H9 (cell line): Measurements from ENCODE around the gene MYO1F. TPM values are rescaled to one million over a fixed set of nuclear protein-coding genes. Genes with fewer than 3 reads are reported as not detected.

Experiments
- DNase-seq: peaks from one replicate; pipeline ENCODE4 v3.0.0-alpha.2; 2017
- H2AFZ ChIP-seq: one replicate; pipeline ENCODE4 v1.6.1; 2013; ENCODE audit warnings: mild to moderate bottlenecking, low read length, control low read depth, moderate library complexity
- H2AK5ac ChIP-seq: 2 replicates; pipeline ENCODE4 v1.6.1; 2013; ENCODE audit warnings: low read length, control low read depth, mixed read lengths; ENCODE audit not compliant: insufficient read length
- H2BK120ac ChIP-seq: one replicate; pipeline ENCODE4 v1.6.1; 2013; ENCODE audit warnings: low read depth, mild to moderate bottlenecking, low read length, control low read depth, inconsistent platforms; ENCODE audit not compliant: poor library complexity, severe bottlenecking
- H2BK12ac ChIP-seq: 2 replicates; pipeline ENCODE4 v1.6.1; 2013; ENCODE audit warnings: low read length, control low read depth, mixed read lengths, low read depth; ENCODE audit not compliant: insufficient read length
- H2BK15ac ChIP-seq: 2 replicates; pipeline ENCODE4 v1.6.1; 2013; ENCODE audit warnings: low read depth, low read length, control low read depth
- H2BK20ac ChIP-seq: one replicate; pipeline ENCODE4 v1.6.1; 2013; ENCODE audit warnings: low read depth, mild to moderate bottlenecking, low read length, control low read depth, inconsistent platforms; ENCODE audit not compliant: poor library complexity, severe bottlenecking
- H2BK5ac ChIP-seq: 2 replicates; pipeline ENCODE4 v1.6.1; 2013; ENCODE audit warnings: low read length, control low read depth, mixed read lengths; ENCODE audit not compliant: insufficient read length
- H3K14ac ChIP-seq: 2 replicates; pipeline ENCODE4 v1.6.1; 2013; ENCODE audit warnings: low read length, control low read depth; ENCODE audit not compliant: insufficient read depth
- H3K18ac ChIP-seq: 2 replicates; pipeline ENCODE4 v1.6.1; 2013; ENCODE audit warnings: low read depth, mild to moderate bottlenecking, mixed read lengths, low read length, control low read depth; ENCODE audit not compliant: insufficient read length
- H3K23ac ChIP-seq: 2 replicates; pipeline ENCODE4 v1.6.1; 2013; ENCODE audit warnings: low read length, control low read depth, mixed read lengths, low read depth; ENCODE audit not compliant: insufficient read length
- H3K23me2 ChIP-seq: 2 replicates; pipeline ENCODE4 v1.6.1; 2013; ENCODE audit warnings: low read depth, mild to moderate bottlenecking, mixed read lengths, low read length, control low read depth; ENCODE audit not compliant: insufficient read length, poor library complexity, severe bottlenecking
- H3K27ac ChIP-seq: 2 replicates; pipeline ENCODE4 v1.5.1; 2013; ENCODE audit warnings: low read length, control low read depth, mixed read lengths, low read depth; ENCODE audit not compliant: insufficient read length
- H3K27me3 ChIP-seq: 2 replicates; pipeline ENCODE4 v1.6.1; 2013; ENCODE audit warnings: low read length, control low read depth, inconsistent platforms; ENCODE audit not compliant: insufficient read depth
- H3K4ac ChIP-seq: 2 replicates; pipeline ENCODE4 v1.6.1; 2013; ENCODE audit warnings: low read depth, mild to moderate bottlenecking, control low read depth, inconsistent platforms, low read length, moderate library complexity
- H3K4me1 ChIP-seq: 2 replicates; pipeline ENCODE4 v1.6.1; 2013; ENCODE audit warnings: low read length, control low read depth, inconsistent platforms; ENCODE audit not compliant: insufficient read depth
- H3K4me2 ChIP-seq: 2 replicates; pipeline ENCODE4 v1.6.1; 2013; ENCODE audit warnings: low read length, control low read depth, mixed read lengths; ENCODE audit not compliant: insufficient read length, insufficient read depth
- H3K56ac ChIP-seq: 2 replicates; pipeline ENCODE4 v1.6.1; 2013; ENCODE audit warnings: low read depth, mild to moderate bottlenecking, mixed read lengths, low read length, control low read depth; ENCODE audit not compliant: insufficient read length
- H3K79me1 ChIP-seq: 2 replicates; pipeline ENCODE4 v1.6.1; 2013; ENCODE audit warnings: low read depth, mild to moderate bottlenecking, moderate library complexity, low read length, control low read depth, inconsistent platforms; ENCODE audit not compliant: insufficient read depth, poor library complexity, severe bottlenecking
- H3K79me2 ChIP-seq: 2 replicates; pipeline ENCODE4 v1.6.1; 2013; ENCODE audit warnings: low read length, control low read depth, inconsistent platforms; ENCODE audit not compliant: insufficient read depth
- H3K9ac ChIP-seq: 2 replicates; pipeline ENCODE4 v1.6.1; 2013; ENCODE audit warnings: low read length, control low read depth, mixed read lengths; ENCODE audit not compliant: insufficient read length; ENCODE audit errors: extremely low read depth
- H3K9me3 ChIP-seq: one replicate; pipeline ENCODE4 v1.6.1; 2013; ENCODE audit warnings: low read depth, low read length, inconsistent platforms; ENCODE audit not compliant: control insufficient read depth
- H3T11ph ChIP-seq: one replicate; pipeline ENCODE4 v1.6.1; 2013; ENCODE audit warnings: mild to moderate bottlenecking, low read length, control low read depth, inconsistent platforms
- H4K20me1 ChIP-seq: one replicate; pipeline ENCODE4 v1.6.1; 2013; ENCODE audit not compliant: control insufficient read depth, insufficient read length, insufficient read depth
- H4K5ac ChIP-seq: 2 replicates; pipeline ENCODE4 v1.6.1; 2013; ENCODE audit warnings: low read depth, mild to moderate bottlenecking, mixed read lengths, low read length, control low read depth; ENCODE audit not compliant: insufficient read length
- H4K8ac ChIP-seq: replicated peaks from 2 replicates; pipeline ENCODE4 v1.6.1; 2013; ENCODE audit warnings: low read length, control low read depth, mixed read lengths, low read depth; ENCODE audit not compliant: insufficient read length
- H4K91ac ChIP-seq: 2 replicates; pipeline ENCODE4 v1.6.1; 2013; ENCODE audit warnings: low read depth, mild to moderate bottlenecking, moderate library complexity, mixed read lengths, low read length, control low read depth; ENCODE audit not compliant: insufficient read length
- H3K27ac Mint-ChIP-seq, 3 experiments: 2 replicates in 2 of 3; 3 replicates in 1 of 3; pipeline ENCODE4 v1.8.0; 2020 to 2021; ENCODE audit warnings: mixed read lengths in 3 of 3, mild to moderate bottlenecking in 1 of 3, moderate library complexity in 1 of 3
- H3K27me3 Mint-ChIP-seq: 2 replicates; pipeline ENCODE4 v1.8.0; 2021; ENCODE audit warnings: low read depth, mild to moderate bottlenecking, moderate library complexity, mixed read lengths
- H3K36me3 Mint-ChIP-seq, 3 experiments: 2 replicates in 2 of 3; 3 replicates in 1 of 3; pipeline ENCODE4 v1.8.0; 2020 to 2021; ENCODE audit warnings: low read depth in 3 of 3, mixed read lengths in 3 of 3; ENCODE audit not compliant: insufficient read depth in 1 of 3
- H3K4me1 Mint-ChIP-seq, 2 experiments: 2 replicates each; pipeline ENCODE4 v1.8.0; 2020; ENCODE audit warnings: mixed read lengths in 2 of 2
- H3K4me3 Mint-ChIP-seq, 2 experiments: 2 replicates in 1 of 2; 3 replicates in 1 of 2; pipeline ENCODE4 v1.8.0; 2020 to 2021; ENCODE audit warnings: mild to moderate bottlenecking in 2 of 2, mixed read lengths in 2 of 2, moderate library complexity in 1 of 2
- H3K9me3 Mint-ChIP-seq, 2 experiments: 2 replicates in 1 of 2; 3 replicates in 1 of 2; pipeline ENCODE4 v1.8.0; 2020; ENCODE audit warnings: mild to moderate bottlenecking in 2 of 2, mixed read lengths in 2 of 2, moderate library complexity in 1 of 2
- CTCF ChIP-seq: fragments of 200-600 bp; sonication (generic); conservative IDR thresholded peaks from 3 replicates; pipeline ENCODE4 v1.8.0; 2021; ENCODE audit warnings: antibody characterized with exemption, mild to moderate bottlenecking
- WGBS: extraction: QIAGEN DNeasy Blood & Tissue Kit; methylation state at CpG from one replicate; pipeline ENCODE4 v1.1.7; 2013; ENCODE audit warnings: missing lambda C conversion rate, low lambda C conversion rate, mixed read lengths; ENCODE audit not compliant: insufficient read length; ENCODE audit errors: extremely low coverage; 5-methylcytosine and 5-hydroxymethylcytosine counted together
- total RNA-seq: library from RNA; stranded (reverse); gene quantifications from 2 replicates; pipeline ENCODE4 v1.2.1, GENCODE V29; 2021

The MYO1F gene
- total RNA-seq, 1 experiment from 2014 or later: 1.0 TPM

- no peak for DNase-seq
- H3K18ac ChIP-seq: no peak overlapping the region
- H3K23me2 ChIP-seq: no peaks in the 10 kb centered on the region
- H3K4me3 Mint-ChIP-seq: no peak overlapping the region; a peak in 1 of 5 replicates
- H2BK12ac ChIP-seq: no peak overlapping the region
- peaks cover 31% of the 10 kb centered on the region for H3K27me3 Mint-ChIP-seq
- no peak overlapping the region for H3K27ac ChIP-seq
- no peak overlapping the region for H4K8ac ChIP-seq
- H3K9me3 ChIP-seq: no peaks in the 10 kb centered on the region
- no peaks in the 10 kb centered on the region for H3K79me1 ChIP-seq
- no peak overlapping the region for H2BK15ac ChIP-seq
- H2AK5ac ChIP-seq: no peak overlapping the region
- no peaks in the 10 kb centered on the region for H3K36me3 Mint-ChIP-seq
- H3K56ac ChIP-seq: no peak overlapping the region
- no peak overlapping the region for H2BK120ac ChIP-seq
- H3K27ac Mint-ChIP-seq: no peak overlapping the region
- H3K4me1 Mint-ChIP-seq: peaks cover 2 to 7% of the 10 kb centered on the region in 2 experiments
- TF ChIP-seq CTCF: no peak
- H3K9ac ChIP-seq: no peak overlapping the region
- H4K20me1 ChIP-seq: no peaks in the 10 kb centered on the region
- no CpG with 5 or more reads among the region's 71 CpGs for WGBS
- H3K9me3 Mint-ChIP-seq: no peaks in the 10 kb centered on the region
- H4K91ac ChIP-seq: no peak overlapping the region
- H3K4me1 ChIP-seq: no peaks in the 10 kb centered on the region
- H3K14ac ChIP-seq: no peak overlapping the region
- no peak overlapping the region for H3K23ac ChIP-seq
- H3K79me2 ChIP-seq: no peaks in the 10 kb centered on the region
- H4K5ac ChIP-seq: no peak overlapping the region
- no peak overlapping the region for H2BK5ac ChIP-seq
- H2AFZ ChIP-seq: no peak overlapping the region
- H3K4me2 ChIP-seq: no peak overlapping the region
- no peak overlapping the region for H3T11ph ChIP-seq
- no peaks in the 10 kb centered on the region for H3K27me3 ChIP-seq
- no peak overlapping the region for H3K4ac ChIP-seq
- no peak overlapping the region for H2BK20ac ChIP-seq
Observed at GRCh38 chr19:8584965-8585893, 8.0 kb upstream of the MYO1F start.
